Mucosa of descending colon (tissue), 3 donors: ENCODE measurements around the gene VPS36. TPM values are rescaled to one million over a fixed set of nuclear protein-coding genes. Genes with fewer than 3 reads are reported as not detected.
A peak's percentile ranks its signal among the peaks of the same experiment; 100 is the strongest.

Experiments
- ATAC-seq: fragments of 200-7000 bp; cut with Tn5 transposase; one replicate; pipeline ENCODE4 v1.9.1; 2020; ENCODE audit warnings: mild to moderate bottlenecking, moderate library complexity
- DNase-seq, 3 donors: peaks; one replicate each; pipeline ENCODE4 v3.0.0-alpha.2; 2020
- H3K36me3 ChIP-seq: fragments of 200-600 bp; one replicate; pipeline ENCODE4 v1.8.0; 2021; ENCODE audit warnings: low read depth, mild to moderate bottlenecking
- H3K4me1 ChIP-seq: fragments of 200-600 bp; one replicate; pipeline ENCODE4 v1.8.0; 2021; ENCODE audit warnings: low read depth, mild to moderate bottlenecking
- H3K4me3 ChIP-seq: fragments of 200-600 bp; one replicate; pipeline ENCODE4 v1.8.0; 2021; ENCODE audit warnings: mild to moderate bottlenecking
- H3K9me3 ChIP-seq: fragments of 200-600 bp; one replicate; pipeline ENCODE4 v1.8.0; 2021; ENCODE audit warnings: mild to moderate bottlenecking
- intact Hi-C, 2 donors: fragments of 100-400 bp; cut with DNase I in 1 of 2; cut with micrococcal nuclease in 1 of 2; formaldehyde crosslinking; loops; one replicate each; pipeline versions ENCODE4 v1.11.0 to v1.11.1; 2022; cut with DNase I, micrococcal nuclease
- total RNA-seq, 3 donors: library from RNA; stranded (reverse); fragmentation: NEBNext Ultra II Directional in 2 of 3; extraction: Animal tissue kit (Norgen Biotek cat#: 25700) in 2 of 3; gene quantifications; one replicate each; pipeline versions ENCODE4 v1.2.1 to v1.2.4, GENCODE V29; 2021 to 2023
- TF ChIP-seq, protein P1 (sequence below): fragments of 200-600 bp; IDR thresholded peaks from one replicate; pipeline ENCODE4 v1.8.0; 2022; ENCODE audit warnings: antibody characterized with exemption, mild to moderate bottlenecking
- donor health status: DM: no; HTN: no; CAD: no; lungs with moderate emphysema.
- donor health status: DM: no; HTN: no; CAD: no.
- donor health status: DM: no; HTN: yes; CAD: no.

The VPS36 gene
- total RNA-seq, 3 donors from 2014 or later: 44.3 to 71.3 (median 58.1) TPM

- intact Hi-C loops: loop anchor here in 1 of 2 donors (10.0 kb wide), 1 partner anchor 110 kb away; no protein-coding TSS in a partner anchor
- peak in 2 of 3 donors; percentile 36 to 37 for DNase-seq
- no peaks in the 10 kb centered on the region for H3K36me3 ChIP-seq
- ATAC-seq: peak; percentile 1
- TF ChIP-seq, protein P1, sequence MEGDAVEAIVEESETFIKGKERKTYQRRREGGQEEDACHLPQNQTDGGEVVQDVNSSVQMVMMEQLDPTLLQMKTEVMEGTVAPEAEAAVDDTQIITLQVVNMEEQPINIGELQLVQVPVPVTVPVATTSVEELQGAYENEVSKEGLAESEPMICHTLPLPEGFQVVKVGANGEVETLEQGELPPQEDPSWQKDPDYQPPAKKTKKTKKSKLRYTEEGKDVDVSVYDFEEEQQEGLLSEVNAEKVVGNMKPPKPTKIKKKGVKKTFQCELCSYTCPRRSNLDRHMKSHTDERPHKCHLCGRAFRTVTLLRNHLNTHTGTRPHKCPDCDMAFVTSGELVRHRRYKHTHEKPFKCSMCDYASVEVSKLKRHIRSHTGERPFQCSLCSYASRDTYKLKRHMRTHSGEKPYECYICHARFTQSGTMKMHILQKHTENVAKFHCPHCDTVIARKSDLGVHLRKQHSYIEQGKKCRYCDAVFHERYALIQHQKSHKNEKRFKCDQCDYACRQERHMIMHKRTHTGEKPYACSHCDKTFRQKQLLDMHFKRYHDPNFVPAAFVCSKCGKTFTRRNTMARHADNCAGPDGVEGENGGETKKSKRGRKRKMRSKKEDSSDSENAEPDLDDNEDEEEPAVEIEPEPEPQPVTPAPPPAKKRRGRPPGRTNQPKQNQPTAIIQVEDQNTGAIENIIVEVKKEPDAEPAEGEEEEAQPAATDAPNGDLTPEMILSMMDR: no peak
- peaks cover 11% of the 10 kb centered on the region for H3K4me1 ChIP-seq
- H3K9me3 ChIP-seq: no peaks in the 10 kb centered on the region
- peak overlapping the region; percentile 68 for H3K4me3 ChIP-seq
Observed at GRCh38 chr13:52454459-52454819, 4.0 kb upstream of the VPS36 start.

- H3K4me3 ChIP-seq: no peak overlapping the region
- TF ChIP-seq, protein P1: no peak
- DNase-seq (no peak), ATAC-seq (no peak)
- intact Hi-C loops: loop anchor here in 1 of 2 donors (10.0 kb wide), 1 partner anchor 108 kb away; no protein-coding TSS in a partner anchor
- H3K9me3 ChIP-seq: no peaks in the 10 kb centered on the region
- peaks cover 28% of the 10 kb centered on the region for H3K4me1 ChIP-seq
- H3K36me3 ChIP-seq: no peaks in the 10 kb centered on the region
Observed at GRCh38 chr13:52452470-52452869, 2.0 kb upstream of the VPS36 start.

DNA sequence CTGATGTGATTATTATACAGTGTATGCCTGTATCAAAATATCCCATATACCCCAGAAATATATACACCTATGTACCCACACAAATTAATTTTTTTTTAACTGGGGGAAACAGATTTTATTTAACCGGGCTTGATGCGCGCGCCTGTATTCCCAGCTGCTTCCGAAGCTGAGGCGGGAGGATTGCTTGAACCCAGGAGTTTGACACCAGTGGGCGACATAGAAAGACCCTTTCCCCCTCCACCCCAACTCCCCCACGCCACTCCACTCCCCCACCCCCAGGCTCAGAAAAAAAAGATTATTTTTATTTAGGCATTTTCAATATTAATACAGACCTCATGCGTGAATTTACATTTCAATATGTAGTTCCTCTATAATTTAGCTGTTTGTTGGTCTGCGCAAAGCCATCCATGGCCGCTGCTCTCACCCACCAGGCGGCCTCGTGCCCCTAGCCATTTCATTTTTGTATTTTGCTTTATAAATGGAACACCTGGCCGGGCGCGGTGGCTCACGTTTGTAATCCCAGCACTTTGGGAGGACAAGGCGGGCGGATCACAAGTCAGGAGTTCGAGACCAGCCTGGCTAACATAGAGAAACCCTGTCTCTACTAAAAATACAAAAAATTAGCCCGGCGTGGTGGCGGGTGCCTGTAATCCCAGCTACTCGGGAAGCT lies 836 bp upstream of the VPS36 start:
- TF ChIP-seq, protein P1: no peak
- no peaks in the 10 kb centered on the region for H3K9me3 ChIP-seq
- H3K4me1 ChIP-seq: peaks cover 24% of the 10 kb centered on the region
- intact Hi-C loops: loop anchor here in 1 of 2 donors (10.0 kb wide), 1 partner anchor 106 kb away; no protein-coding TSS in a partner anchor
- ATAC-seq (no peak), DNase-seq (no peak)
- no peak overlapping the region for H3K4me3 ChIP-seq
- H3K36me3 ChIP-seq: no peaks in the 10 kb centered on the region

- ATAC-seq (no peak), DNase-seq (no peak)
- intact Hi-C loops: loop anchor here in 1 of 2 donors (10.0 kb wide), 1 partner anchor 106 kb away; no protein-coding TSS in a partner anchor
- peak overlapping the region; percentile 94 for H3K4me3 ChIP-seq
- H3K9me3 ChIP-seq: no peaks in the 10 kb centered on the region
- H3K36me3 ChIP-seq: no peaks in the 10 kb centered on the region
- H3K4me1 ChIP-seq: peaks cover 20% of the 10 kb centered on the region
- TF ChIP-seq, protein P1: no peak
Observed at GRCh38 chr13:52450793-52451116, 321 bp upstream of the VPS36 start.

- TF ChIP-seq, protein P1: no peak
- Histone ChIP-seq H3K4me3 (peak overlapping the region; percentile 94), H3K9me3 (no peaks in the 10 kb centered on the region), H3K4me1 (peaks cover 20% of the 10 kb centered on the region), H3K36me3 (no peaks in the 10 kb centered on the region)
- DNase-seq: no peak
- intact Hi-C loops: loop anchor here in 1 of 2 donors (10.0 kb wide), 1 partner anchor 105 kb away; no protein-coding TSS in a partner anchor
- no peak for ATAC-seq
Observed at GRCh38 chr13:52449331-52450011, 963 bp downstream of the VPS36 start.
